Activated gamma-delta T cell (primary cell): Measurements from ENCODE around the gene RNF113B.

Experiments
- DNase-seq: peaks from one replicate; lab custom pipeline; 2025; lab: John Stamatoyannopoulos, UW

The RNF113B gene

GRCh38 chr13:98203646-98204326 lies 26.7 kb upstream of the RNF113B start:
- DNase-seq = no peak

- no peak for DNase-seq
Measured at GRCh38 chr13:98201984-98202383, 24.9 kb upstream of the RNF113B start.

GRCh38 chr13:98201189-98201588 lies 24.1 kb upstream of the RNF113B start:
- no peak for DNase-seq

- no peak for DNase-seq
Measured at GRCh38 chr13:98200211-98200878, 23.3 kb upstream of the RNF113B start.

GRCh38 chr13:98199480-98199879 lies 22.4 kb upstream of the RNF113B start:
- DNase-seq = no peak

GRCh38 chr13:98198683-98199082 lies 21.6 kb upstream of the RNF113B start:
- no peak for DNase-seq

GRCh38 chr13:98195054-98195791 lies 18.2 kb upstream of the RNF113B start:
- no peak for DNase-seq

GRCh38 chr13:98192008-98192407 lies 14.9 kb upstream of the RNF113B start:
- DNase-seq = no peak

GRCh38 chr13:98190889-98191444 lies 13.9 kb upstream of the RNF113B start:
- DNase-seq = no peak

- DNase-seq = no peak
Measured at GRCh38 chr13:98189841-98190505, 12.9 kb upstream of the RNF113B start.

GRCh38 chr13:98188544-98189166 lies 11.6 kb upstream of the RNF113B start:
- DNase-seq = no peak

GRCh38 chr13:98187965-98188261 lies 10.8 kb upstream of the RNF113B start:
- DNase-seq = no peak

GRCh38 chr13:98187155-98187964 lies 10.3 kb upstream of the RNF113B start:
- DNase-seq = no peak

GRCh38 chr13:98184792-98185191 lies 7.7 kb upstream of the RNF113B start:
- no peak for DNase-seq

GRCh38 chr13:98182589-98182988 lies 5.5 kb upstream of the RNF113B start:
- no peak for DNase-seq

- no peak for DNase-seq
Measured at GRCh38 chr13:98182153-98182552, 5.1 kb upstream of the RNF113B start.

GRCh38 chr13:98181111-98181815 lies 4.2 kb upstream of the RNF113B start:
- no peak for DNase-seq

GRCh38 chr13:98180092-98180491 lies 3.0 kb upstream of the RNF113B start:
- no peak for DNase-seq

- no peak for DNase-seq
Measured at GRCh38 chr13:98175823-98176222, 1.2 kb downstream of the RNF113B start.

- no peak for DNase-seq
Measured at GRCh38 chr13:98175043-98175442, 2.0 kb downstream of the RNF113B start.
